Ascending aorta (tissue), 2 donors: ENCODE measurements around the gene SLC11A1. TPM values are rescaled to one million over a fixed set of nuclear protein-coding genes. Genes with fewer than 3 reads are reported as not detected.
A peak's percentile ranks its signal among the peaks of the same experiment; 100 is the strongest.

ENCODE experiments used
- DNase-seq, 2 donors: peaks; one replicate each; pipeline ENCODE4 v3.0.0-alpha.2; 2019; ENCODE audit warnings: low spot score in 2 of 2
- H3K27ac ChIP-seq, 2 donors: fragments of 200-600 bp; sonication (generic); one replicate each; pipeline ENCODE4 v1.5.1; 2016 to 2017; ENCODE audit warnings: mild to moderate bottlenecking in 1 of 2
- H3K27me3 ChIP-seq: fragments of 200-600 bp; sonication (generic); one replicate; pipeline ENCODE4 v1.5.1; 2017
- H3K36me3 ChIP-seq, 2 donors: fragments of 200-600 bp; sonication (generic); one replicate each; pipeline ENCODE4 v1.5.1; 2016
- H3K4me1 ChIP-seq, 2 donors: fragments of 200-600 bp; sonication (generic); one replicate each; pipeline ENCODE4 v1.5.1; 2016 to 2017; ENCODE audit warnings: mild to moderate bottlenecking in 1 of 2
- H3K4me3 ChIP-seq, 2 donors: fragments of 200-600 bp; sonication (generic); one replicate each; pipeline ENCODE4 v1.5.1; 2016 to 2017; ENCODE audit warnings: mild to moderate bottlenecking in 1 of 2
- H3K9me3 ChIP-seq, 2 donors: fragments of 200-600 bp; sonication (generic); one replicate each; pipeline ENCODE4 v1.5.1; 2016
- CTCF ChIP-seq, 3 experiments: fragments of 200-600 bp in 2 of 3; fragments of 450-650 bp in 1 of 3; sonication (generic) in 2 of 3; IDR thresholded peaks; one replicate each; pipeline ENCODE4 v1.5.1; 2016 to 2019; ENCODE audit warnings: antibody characterized with exemption in 3 of 3, mild to moderate bottlenecking in 1 of 3, moderate library complexity in 1 of 3
- intact Hi-C: fragments of 100-400 bp; cut with DNase I; formaldehyde crosslinking; loops from one replicate; pipeline ENCODE4 v1.15.1; 2023
- total RNA-seq: library from RNA; depleted of rRNA; stranded (reverse); fragments of >200 nt; gene quantifications from one replicate; pipeline ENCODE4 v1.1.0, GENCODE V29; 2016

SLC11A1 gene
- total RNA-seq, 1 donor from 2014 or later, result 16.4 TPM

DNA sequence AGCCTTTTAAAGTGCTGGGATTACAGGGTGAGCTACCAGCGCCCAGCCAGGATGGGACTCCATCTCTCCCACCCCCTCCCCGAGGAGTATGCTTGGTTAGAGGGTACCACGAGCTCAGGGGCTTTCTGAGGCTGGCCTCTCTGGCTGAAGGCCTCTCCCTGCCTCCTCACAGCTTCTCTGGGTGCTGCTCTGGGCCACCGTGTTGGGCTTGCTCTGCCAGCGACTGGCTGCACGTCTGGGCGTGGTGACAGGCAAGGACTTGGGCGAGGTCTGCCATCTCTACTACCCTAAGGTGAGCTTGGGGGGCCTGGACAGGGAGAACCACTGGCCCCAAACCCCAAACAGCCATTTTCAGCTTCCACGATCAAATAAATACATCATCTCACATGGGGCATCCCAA is 2.9 kb downstream of the SLC11A1 start:
- peaks cover 0 to 7% of the 10 kb centered on the region in 2 donors for H3K4me1 ChIP-seq
- DNase-seq, result no peak
- H3K36me3 ChIP-seq, result no peaks in the 10 kb centered on the region
- no peak overlapping the region for H3K4me3 ChIP-seq
- H3K27ac ChIP-seq, result no peak overlapping the region
- no peaks in the 10 kb centered on the region for H3K9me3 ChIP-seq
- TF ChIP-seq CTCF (IDR thresholded peaks at IDR 0.05), result no peak
- H3K27me3 ChIP-seq, result no peaks in the 10 kb centered on the region
- intact Hi-C loops, result no loop called here

- DNase-seq, result peak in 1 of 2 donors; percentile 54
- H3K27me3 ChIP-seq, result no peaks in the 10 kb centered on the region
- no peaks in the 10 kb centered on the region for H3K36me3 ChIP-seq
- TF ChIP-seq CTCF (IDR thresholded peaks at IDR 0.05), result no peak
- H3K4me3 ChIP-seq, result peak overlapping the region in 1 of 2 donors; percentile 14
- H3K27ac ChIP-seq, result no peak overlapping the region
- intact Hi-C loops, result no loop called here
- peaks cover 0 to 7% of the 10 kb centered on the region in 2 donors for H3K4me1 ChIP-seq
- no peaks in the 10 kb centered on the region for H3K9me3 ChIP-seq
These were observed 4.7 kb downstream of the SLC11A1 start for GRCh38 chr2:218386505-218387368.

GRCh38 chr2:218387369-218388194 is 5.5 kb downstream of the SLC11A1 start:
- peak in 1 of 2 donors; percentile 61 for DNase-seq
- peaks cover 0 to 7% of the 10 kb centered on the region in 2 donors for H3K4me1 ChIP-seq
- H3K36me3 ChIP-seq, result no peaks in the 10 kb centered on the region
- H3K9me3 ChIP-seq, result no peaks in the 10 kb centered on the region
- peak overlapping the region; percentile 14 to 50 for H3K4me3 ChIP-seq
- H3K27me3 ChIP-seq, result no peaks in the 10 kb centered on the region
- no peak for TF ChIP-seq CTCF (IDR thresholded peaks at IDR 0.05)
- intact Hi-C loops, result no loop called here
- H3K27ac ChIP-seq, result no peak overlapping the region

GRCh38 chr2:218389333-218390150 is 7.5 kb downstream of the SLC11A1 start:
- Histone ChIP-seq H3K27me3 (no peaks in the 10 kb centered on the region), H3K4me1 (peaks cover 0 to 7% of the 10 kb centered on the region in 2 donors), H3K4me3 (no peak overlapping the region), H3K36me3 (no peaks in the 10 kb centered on the region), H3K9me3 (no peaks in the 10 kb centered on the region), H3K27ac (no peak overlapping the region)
- DNase-seq, result peak in 1 of 2 donors; percentile 59
- no peak for TF ChIP-seq CTCF (IDR thresholded peaks at IDR 0.05)
- intact Hi-C loops, result no loop called here

GRCh38 chr2:218391202-218391601 is 9.1 kb downstream of the SLC11A1 start:
- intact Hi-C loops, result no loop called here
- Histone ChIP-seq H3K9me3 (no peaks in the 10 kb centered on the region), H3K4me1 (peaks cover 0 to 12% of the 10 kb centered on the region in 2 donors), H3K4me3 (no peak overlapping the region), H3K27ac (no peak overlapping the region), H3K27me3 (no peaks in the 10 kb centered on the region), H3K36me3 (no peaks in the 10 kb centered on the region)
- peak in 1 of 2 donors; percentile 59 for DNase-seq
- TF ChIP-seq CTCF (IDR thresholded peaks at IDR 0.05), result no peak
